DND-41 (cell line): ENCODE measurements around the gene KIAA1755.

Experiments used
- ATAC-seq: fragments of 200-7000 bp; cut with Tn5 transposase; 3 replicates; pipeline ENCODE4 v1.9.1; 2021; ENCODE audit warnings: low read depth; ENCODE audit not compliant: insufficient read depth
- DNase-seq: peaks from one replicate; pipeline ENCODE4 v3.0.0-alpha.2; 2020
- H2AFZ ChIP-seq: 2 replicates; pipeline ENCODE4 v1.6.0; 2012; ENCODE audit warnings: low read depth, low read length
- H3K27ac ChIP-seq: 2 replicates; pipeline ENCODE4 v1.5.1; 2012; ENCODE audit warnings: low read length, inconsistent platforms
- H3K27me3 ChIP-seq: fragments of 200-600 bp; sonication (generic); 2 replicates; pipeline ENCODE4 v1.6.0; 2012; ENCODE audit warnings: low read length, mild to moderate bottlenecking, inconsistent platforms; ENCODE audit not compliant: insufficient read depth, poor library complexity
- H3K36me3 ChIP-seq: 2 replicates; pipeline ENCODE4 v1.5.1; 2012; ENCODE audit warnings: low read length, inconsistent platforms; ENCODE audit not compliant: insufficient read depth
- H3K4me1 ChIP-seq: 2 replicates; pipeline ENCODE4 v1.5.1; 2012; ENCODE audit warnings: mild to moderate bottlenecking, low read length; ENCODE audit not compliant: insufficient read depth
- H3K4me2 ChIP-seq: 2 replicates; pipeline ENCODE4 v1.6.0; 2012; ENCODE audit warnings: mild to moderate bottlenecking, moderate library complexity, low read length, inconsistent platforms; ENCODE audit not compliant: insufficient read depth
- H3K4me3 ChIP-seq, 2 experiments: fragments of 200-600 bp in 1 of 2; shearing (Covaris generic) in 1 of 2; 2 replicates each; pipeline ENCODE4 v1.5.1; 2012 to 2016; ENCODE audit warnings: inconsistent platforms in 2 of 2, low read length in 2 of 2, mild to moderate bottlenecking in 2 of 2, low read depth in 1 of 2, moderate library complexity in 1 of 2
- H3K79me2 ChIP-seq: 2 replicates; pipeline ENCODE4 v1.6.0; 2012; ENCODE audit warnings: low read length, inconsistent platforms; ENCODE audit not compliant: insufficient read depth
- H3K9ac ChIP-seq: 2 replicates; pipeline ENCODE4 v1.6.0; 2012; ENCODE audit warnings: low read depth, mild to moderate bottlenecking, inconsistent platforms, low read length, moderate library complexity
- H3K9me3 ChIP-seq: 2 replicates; pipeline ENCODE4 v1.5.1; 2012; ENCODE audit warnings: low read length, moderate library complexity, mild to moderate bottlenecking, inconsistent platforms; ENCODE audit not compliant: insufficient read depth, severe bottlenecking
- H4K20me1 ChIP-seq: 2 replicates; pipeline ENCODE4 v1.6.0; 2012; ENCODE audit warnings: low read length; ENCODE audit not compliant: insufficient read depth
- EZH2 ChIP-seq: IDR thresholded peaks from 3 replicates; pipeline ENCODE4 v1.6.1; 2012; ENCODE audit warnings: borderline replicate concordance, low read depth, mild to moderate bottlenecking, moderate library complexity, low read length, inconsistent platforms; ENCODE audit not compliant: severe bottlenecking
- TF ChIP-seq, protein P1 (sequence below): IDR thresholded peaks from 2 replicates; pipeline ENCODE4 v1.5.1; 2012; ENCODE audit warnings: borderline replicate concordance, low read length, moderate library complexity, mild to moderate bottlenecking; ENCODE audit not compliant: poor library complexity, severe bottlenecking; ENCODE audit errors: extremely low read depth

Gene KIAA1755

DNA sequence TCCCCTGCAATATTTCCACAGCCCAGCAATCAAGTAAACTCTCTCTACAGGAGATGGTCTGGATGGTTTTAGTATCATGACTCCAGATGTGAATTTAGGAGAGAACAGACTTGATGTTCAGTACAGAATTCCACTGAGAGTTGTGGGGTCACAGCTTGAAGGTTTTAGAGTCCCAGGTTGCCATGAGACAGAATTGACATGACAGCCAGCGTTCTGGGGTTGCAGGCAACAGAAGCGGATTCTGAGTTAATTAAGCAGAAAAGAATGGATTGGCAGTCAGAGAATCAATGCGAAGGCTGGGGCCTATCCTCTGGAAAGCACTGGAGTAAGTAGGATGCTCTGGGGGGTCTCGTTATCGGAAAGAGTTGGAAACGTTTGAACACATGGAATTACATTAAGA is 2.4 kb upstream of the KIAA1755 start:
- DNase-seq (no peak), ATAC-seq (no peak)
- Histone ChIP-seq H3K36me3 (no peaks in the 10 kb centered on the region), H3K4me1 (no peaks in the 10 kb centered on the region), H3K4me2 (no peak overlapping the region), H3K27me3 (peaks cover 5% of the 10 kb centered on the region), H2AFZ (no peak overlapping the region), H3K27ac (no peak overlapping the region), H3K4me3 (no peak overlapping the region), H3K9me3 (no peaks in the 10 kb centered on the region), H3K79me2 (no peaks in the 10 kb centered on the region), H4K20me1 (no peaks in the 10 kb centered on the region), H3K9ac (no peak overlapping the region)
- TF ChIP-seq EZH2, result no peak
- TF ChIP-seq, protein P1, sequence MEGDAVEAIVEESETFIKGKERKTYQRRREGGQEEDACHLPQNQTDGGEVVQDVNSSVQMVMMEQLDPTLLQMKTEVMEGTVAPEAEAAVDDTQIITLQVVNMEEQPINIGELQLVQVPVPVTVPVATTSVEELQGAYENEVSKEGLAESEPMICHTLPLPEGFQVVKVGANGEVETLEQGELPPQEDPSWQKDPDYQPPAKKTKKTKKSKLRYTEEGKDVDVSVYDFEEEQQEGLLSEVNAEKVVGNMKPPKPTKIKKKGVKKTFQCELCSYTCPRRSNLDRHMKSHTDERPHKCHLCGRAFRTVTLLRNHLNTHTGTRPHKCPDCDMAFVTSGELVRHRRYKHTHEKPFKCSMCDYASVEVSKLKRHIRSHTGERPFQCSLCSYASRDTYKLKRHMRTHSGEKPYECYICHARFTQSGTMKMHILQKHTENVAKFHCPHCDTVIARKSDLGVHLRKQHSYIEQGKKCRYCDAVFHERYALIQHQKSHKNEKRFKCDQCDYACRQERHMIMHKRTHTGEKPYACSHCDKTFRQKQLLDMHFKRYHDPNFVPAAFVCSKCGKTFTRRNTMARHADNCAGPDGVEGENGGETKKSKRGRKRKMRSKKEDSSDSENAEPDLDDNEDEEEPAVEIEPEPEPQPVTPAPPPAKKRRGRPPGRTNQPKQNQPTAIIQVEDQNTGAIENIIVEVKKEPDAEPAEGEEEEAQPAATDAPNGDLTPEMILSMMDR, result no peak

DNA sequence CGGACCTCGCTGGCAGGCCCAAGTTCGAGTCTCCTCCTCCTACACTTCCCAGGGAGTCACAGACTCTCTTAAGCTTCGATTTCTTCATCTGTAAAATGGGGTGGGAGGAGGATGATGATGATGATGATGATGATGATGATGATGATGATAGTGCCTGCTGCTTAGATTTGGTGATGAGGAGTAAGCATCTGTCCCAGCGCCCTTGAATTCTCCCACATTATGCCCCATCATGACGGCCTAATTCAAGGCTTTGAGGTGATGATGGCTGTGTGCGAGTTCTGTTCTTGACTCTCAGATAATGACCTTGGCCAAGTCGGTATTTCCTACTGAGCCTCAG is 487 bp upstream of the KIAA1755 start:
- no peak overlapping the region for H2AFZ ChIP-seq
- no peak overlapping the region for H3K9ac ChIP-seq
- no peak overlapping the region for H3K4me2 ChIP-seq
- H3K79me2 ChIP-seq, result no peaks in the 10 kb centered on the region
- no peaks in the 10 kb centered on the region for H3K9me3 ChIP-seq
- no peaks in the 10 kb centered on the region for H4K20me1 ChIP-seq
- H3K27ac ChIP-seq, result no peak overlapping the region
- TF ChIP-seq, protein P1, result no peak
- no peak for TF ChIP-seq EZH2
- peaks cover 5% of the 10 kb centered on the region for H3K27me3 ChIP-seq
- H3K4me1 ChIP-seq, result no peaks in the 10 kb centered on the region
- ATAC-seq (no peak), DNase-seq (no peak)
- H3K36me3 ChIP-seq, result no peaks in the 10 kb centered on the region
- no peak overlapping the region for H3K4me3 ChIP-seq

DNA sequence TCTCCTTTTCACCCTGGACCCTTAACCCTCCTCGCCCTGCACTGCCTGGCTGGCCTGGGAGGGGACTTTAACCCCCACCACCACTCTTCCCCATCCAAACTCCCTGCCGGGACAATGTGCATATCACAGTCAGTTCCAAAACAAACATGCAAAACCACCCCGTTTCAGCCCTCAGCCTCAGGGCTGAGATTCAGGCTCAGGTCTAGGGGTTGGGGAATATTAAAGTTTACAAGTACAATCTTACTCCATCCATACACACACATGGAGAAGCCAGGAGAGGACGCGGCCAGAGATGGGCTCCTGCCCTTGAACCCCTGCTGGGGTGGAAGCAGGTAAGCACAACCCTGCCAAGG is 534 bp downstream of the KIAA1755 start:
- no peak overlapping the region for H3K9ac ChIP-seq
- no peaks in the 10 kb centered on the region for H3K4me1 ChIP-seq
- no peak overlapping the region for H3K4me3 ChIP-seq
- TF ChIP-seq, protein P1, result no peak
- no peak for TF ChIP-seq EZH2
- H4K20me1 ChIP-seq, result no peaks in the 10 kb centered on the region
- H2AFZ ChIP-seq, result no peak overlapping the region
- H3K9me3 ChIP-seq, result no peaks in the 10 kb centered on the region
- ATAC-seq, result no peak
- no peak overlapping the region for H3K27ac ChIP-seq
- no peaks in the 10 kb centered on the region for H3K36me3 ChIP-seq
- no peak for DNase-seq
- H3K4me2 ChIP-seq, result no peak overlapping the region
- H3K27me3 ChIP-seq, result peaks cover 5% of the 10 kb centered on the region
- H3K79me2 ChIP-seq, result no peaks in the 10 kb centered on the region

DNA sequence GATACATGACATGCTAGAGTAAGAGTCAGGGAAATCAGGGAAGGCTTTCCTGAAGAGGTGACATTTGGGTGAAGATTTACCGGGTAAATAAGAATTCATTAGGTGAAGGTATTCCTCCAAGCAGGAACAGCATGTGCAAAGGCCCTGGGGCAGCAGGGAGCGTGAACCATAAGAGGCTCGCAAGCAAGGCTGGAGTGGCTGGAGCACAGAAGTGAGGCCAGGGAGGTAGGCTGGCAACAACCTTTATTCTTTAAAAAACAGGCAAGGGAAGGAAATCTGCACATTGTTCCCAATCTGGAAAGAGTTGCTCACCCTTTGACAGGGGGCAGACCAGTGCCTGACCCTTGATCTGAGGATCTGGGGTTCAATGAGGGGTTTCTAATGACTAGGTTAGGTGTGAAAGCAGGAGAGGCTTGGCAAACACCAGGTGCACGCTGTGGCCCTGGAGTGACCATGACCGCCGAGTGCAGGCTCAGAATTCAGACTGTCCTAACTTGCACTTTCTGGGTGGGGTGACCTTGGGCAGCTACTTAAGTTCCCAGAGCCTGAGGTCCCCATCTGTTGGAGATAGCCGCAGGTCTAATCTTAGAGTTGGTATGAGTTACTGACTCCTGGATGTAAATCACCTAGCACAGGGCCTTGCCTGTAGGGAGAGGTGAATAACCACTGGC is 1.9 kb downstream of the KIAA1755 start:
- no peak overlapping the region for H3K9ac ChIP-seq
- no peaks in the 10 kb centered on the region for H3K27me3 ChIP-seq
- no peak overlapping the region for H3K27ac ChIP-seq
- H3K4me3 ChIP-seq, result no peak overlapping the region
- no peaks in the 10 kb centered on the region for H3K36me3 ChIP-seq
- H3K4me1 ChIP-seq, result no peaks in the 10 kb centered on the region
- no peaks in the 10 kb centered on the region for H3K79me2 ChIP-seq
- H4K20me1 ChIP-seq, result no peaks in the 10 kb centered on the region
- H3K9me3 ChIP-seq, result no peaks in the 10 kb centered on the region
- H3K4me2 ChIP-seq, result no peak overlapping the region
- ATAC-seq, result no peak
- no peak for TF ChIP-seq EZH2
- TF ChIP-seq, protein P1, result no peak
- no peak overlapping the region for H2AFZ ChIP-seq
- no peak for DNase-seq
